Naive thymus-derived CD4-positive, alpha-beta T cell (primary cell): ENCODE results near the gene TLE1. TPM values are rescaled to one million over a fixed set of nuclear protein-coding genes. Genes with fewer than 3 reads are reported as not detected.

Experiments used
- ATAC-seq: fragments of 150-1000 bp; cut with Tn5 transposase; 2 replicates; pipeline ENCODE4 v1.10.0; 2021; ENCODE audit warnings: mild to moderate bottlenecking, moderate library complexity
- CTCF ChIA-PET: fragments of 350-600 bp; sonication (Branson Sonifier 250); formaldehyde crosslinking; loops from one replicate; lab custom pipeline; 2021; ENCODE audit warnings: antibody characterized with exemption; lab: Charles Lee
- POLR2A ChIA-PET: fragments of 350-600 bp; sonication (Branson Sonifier 250); formaldehyde crosslinking; loops from one replicate; lab custom pipeline; 2021; ENCODE audit warnings: antibody characterized with exemption, inconsistent platforms; lab: Charles Lee
- DNase-seq, 9 donors: peaks; one replicate each; pipeline versions ENCODE4 v3.0.0 to v3.0.0-alpha.2; 2020 to 2022; ENCODE audit warnings: mixed read lengths in 1 of 9
- H3K27ac ChIP-seq: one replicate; pipeline ENCODE4 v1.7.0; 2013; ENCODE audit warnings: mild to moderate bottlenecking, low read depth, low read length, moderate library complexity
- H3K27me3 ChIP-seq, 2 donors: one replicate each; pipeline ENCODE4 v1.7.0; 2013; ENCODE audit warnings: low read length in 2 of 2, mild to moderate bottlenecking in 2 of 2, moderate library complexity in 2 of 2; ENCODE audit not compliant: control insufficient read depth in 2 of 2, insufficient read depth in 2 of 2
- H3K36me3 ChIP-seq, 3 experiments: 1 replicate in 2 of 3; 2 replicates in 1 of 3; pipeline ENCODE4 v1.7.0; 2013; ENCODE audit warnings: low read length in 3 of 3, mild to moderate bottlenecking in 3 of 3, moderate library complexity in 1 of 3; ENCODE audit not compliant: insufficient read depth in 3 of 3, control insufficient read depth in 2 of 3
- H3K4me1 ChIP-seq, 2 donors: one replicate each; pipeline ENCODE4 v1.7.0; 2013; ENCODE audit warnings: low read length in 2 of 2, mild to moderate bottlenecking in 2 of 2, moderate library complexity in 1 of 2; ENCODE audit not compliant: control insufficient read depth in 2 of 2, insufficient read depth in 2 of 2
- H3K4me3 ChIP-seq: 2 replicates; pipeline ENCODE4 v1.7.0; 2013; ENCODE audit warnings: mild to moderate bottlenecking, low read length
- H3K9me3 ChIP-seq, 3 experiments: 1 replicate in 2 of 3; 2 replicates in 1 of 3; pipeline ENCODE4 v1.7.0; 2013; ENCODE audit warnings: low read length in 3 of 3; ENCODE audit not compliant: control insufficient read depth in 2 of 3
- H3K27ac Mint-ChIP-seq, 9 donors: one replicate each; pipeline ENCODE4 v1.8.0; 2020 to 2022; ENCODE audit warnings: mixed read lengths in 9 of 9, mild to moderate bottlenecking in 8 of 9, moderate library complexity in 5 of 9, inconsistent platforms in 2 of 9
- H3K27me3 Mint-ChIP-seq, 5 donors: one replicate each; pipeline ENCODE4 v1.8.0; 2021 to 2022; ENCODE audit warnings: mixed read lengths in 5 of 5, mild to moderate bottlenecking in 1 of 5
- H3K36me3 Mint-ChIP-seq, 5 donors: one replicate each; pipeline ENCODE4 v1.8.0; 2020 to 2022; ENCODE audit warnings: mixed read lengths in 5 of 5, mild to moderate bottlenecking in 3 of 5, inconsistent platforms in 1 of 5
- H3K4me1 Mint-ChIP-seq, 7 donors: one replicate each; pipeline ENCODE4 v1.8.0; 2020 to 2022; ENCODE audit warnings: mixed read lengths in 7 of 7, mild to moderate bottlenecking in 3 of 7, inconsistent platforms in 1 of 7
- H3K4me3 Mint-ChIP-seq, 10 donors: one replicate each; pipeline ENCODE4 v1.8.0; 2020 to 2022; ENCODE audit warnings: mild to moderate bottlenecking in 10 of 10, mixed read lengths in 10 of 10, moderate library complexity in 6 of 10, inconsistent platforms in 2 of 10
- H3K9me3 Mint-ChIP-seq, 11 donors: one replicate each; pipeline ENCODE4 v1.8.0; 2020 to 2022; ENCODE audit warnings: mixed read lengths in 11 of 11, mild to moderate bottlenecking in 4 of 11, inconsistent platforms in 1 of 11, moderate library complexity in 1 of 11
- intact Hi-C, 2 donors: fragments of 100-400 bp; cut with micrococcal nuclease; formaldehyde crosslinking; loops; one replicate each; pipeline ENCODE4 v1.15.1; 2023
- polyA plus RNA-seq, 2 donors: library from polyadenylated mRNA; unstranded; fragments of 300-500 nt; fragmentation: Illumina TruSeq; gene quantifications; one replicate each; pipeline ENCODE4 v1.2.3, GENCODE V29; 2021
- total RNA-seq, 6 experiments: library from RNA in 5 of 6; stranded (reverse) in 5 of 6; gene quantifications; 1 replicate in 5 of 6; 2 replicates in 1 of 6; pipeline ENCODE4 v1.2.3 and lab custom pipeline; 2021 to 2026

Gene TLE1
- total and polyA plus RNA-seq, 7 experiments from 2014 or later: 0.46 to 7.1 (median 2.0) TPM; not detected in 1

DNA sequence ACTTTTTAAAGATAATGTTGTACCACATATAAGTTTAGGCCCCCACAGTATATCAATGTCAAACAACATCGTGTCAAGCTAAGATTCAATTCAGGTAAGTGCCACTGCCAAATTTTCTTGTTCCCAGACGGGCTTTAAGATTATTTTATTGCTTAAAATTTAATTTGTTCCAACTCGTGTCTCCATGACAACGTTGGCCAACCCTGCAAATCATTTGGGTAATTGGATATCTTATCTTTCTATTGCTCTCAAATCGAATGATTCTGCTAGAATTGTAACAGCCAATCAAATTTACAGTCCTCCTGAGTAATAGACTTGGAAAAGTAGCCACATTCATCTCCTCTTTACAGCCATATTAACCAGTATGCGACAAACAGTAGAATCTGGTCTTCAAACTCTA, 19.5 kb downstream of the TLE1 start:
- no peak for DNase-seq
- Histone ChIP-seq H3K9me3 (no peaks in the 10 kb centered on the region), H3K4me1 (no peaks in the 10 kb centered on the region), H3K36me3 (no peaks in the 10 kb centered on the region), H3K27ac (no peak overlapping the region), H3K27me3 (no peaks in the 10 kb centered on the region), H3K4me3 (no peak overlapping the region)
- intact Hi-C loops: no loop called here
- Mint-ChIP-seq H3K4me3 (no peak overlapping the region), H3K27me3 (no peaks in the 10 kb centered on the region), H3K4me1 (no peaks in the 10 kb centered on the region), H3K36me3 (no peaks in the 10 kb centered on the region), H3K9me3 (peaks cover 0 to 1% (median 0%) of the 10 kb centered on the region in 11 donors), H3K27ac (no peak overlapping the region)
- ChIA-PET POLR2A (no interaction called here), CTCF (no interaction called here)
- no peak for ATAC-seq

DNA sequence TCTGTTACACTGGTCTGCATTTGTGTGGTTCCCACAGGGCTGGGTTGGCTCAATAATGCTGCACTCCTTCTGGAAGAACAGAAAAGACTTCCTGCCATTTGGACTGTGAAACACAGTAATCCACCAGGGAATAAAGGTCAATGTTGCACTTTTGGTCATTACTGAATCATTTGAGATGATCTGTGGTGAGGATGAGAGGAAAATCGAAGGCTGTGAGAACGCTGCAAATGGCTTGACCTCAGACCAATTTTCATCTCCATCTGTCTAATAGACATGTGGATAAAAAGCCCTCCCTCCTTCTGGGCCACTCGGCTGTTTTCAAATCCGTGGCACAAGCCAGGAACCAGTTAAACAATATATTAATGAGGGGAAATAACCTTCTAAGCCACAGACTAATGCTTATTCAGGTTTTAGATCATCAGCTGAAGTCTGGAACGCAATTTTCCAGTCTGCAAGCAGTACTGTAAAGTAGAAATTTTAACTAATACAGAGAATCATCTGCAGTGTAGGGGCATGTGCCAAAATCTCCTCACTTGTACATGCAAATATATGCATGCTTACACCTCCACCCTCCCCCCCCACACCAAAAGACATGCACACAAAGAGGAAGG, 20.2 kb downstream of the TLE1 start:
- ATAC-seq (no peak), DNase-seq (no peak)
- no peak overlapping the region for H3K4me3 Mint-ChIP-seq
- ChIA-PET POLR2A (no interaction called here), CTCF (no interaction called here)
- no peak overlapping the region for H3K4me3 ChIP-seq
- peaks cover 0 to 1% (median 0%) of the 10 kb centered on the region in 11 donors for H3K9me3 Mint-ChIP-seq
- H3K27me3 Mint-ChIP-seq: no peaks in the 10 kb centered on the region
- H3K36me3 Mint-ChIP-seq: no peaks in the 10 kb centered on the region
- no peaks in the 10 kb centered on the region for H3K9me3 ChIP-seq
- no peaks in the 10 kb centered on the region for H3K27me3 ChIP-seq
- H3K4me1 ChIP-seq: no peaks in the 10 kb centered on the region
- H3K36me3 ChIP-seq: no peaks in the 10 kb centered on the region
- H3K27ac ChIP-seq: no peak overlapping the region
- no peaks in the 10 kb centered on the region for H3K4me1 Mint-ChIP-seq
- intact Hi-C loops: no loop called here
- no peak overlapping the region for H3K27ac Mint-ChIP-seq

DNA sequence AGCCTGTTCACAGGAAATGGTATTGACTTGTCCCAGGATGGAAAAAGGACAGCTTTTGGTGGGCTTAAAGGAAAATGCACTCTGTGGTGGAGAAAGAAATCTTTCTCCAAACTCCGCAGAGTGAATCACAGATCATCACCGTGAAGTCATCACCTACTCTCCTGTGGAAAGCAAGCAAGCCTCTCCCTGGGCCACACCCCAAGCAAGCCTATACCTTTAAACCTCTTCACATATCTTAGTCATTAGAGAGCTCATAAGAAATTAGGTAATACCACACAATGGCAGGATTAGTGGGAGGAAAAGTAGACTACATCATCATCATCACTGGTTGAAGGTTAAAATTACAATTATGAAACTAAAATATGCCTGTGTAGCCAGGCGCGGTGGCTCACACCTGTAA, 23.2 kb downstream of the TLE1 start:
- H3K4me3 Mint-ChIP-seq: no peak overlapping the region

DNA sequence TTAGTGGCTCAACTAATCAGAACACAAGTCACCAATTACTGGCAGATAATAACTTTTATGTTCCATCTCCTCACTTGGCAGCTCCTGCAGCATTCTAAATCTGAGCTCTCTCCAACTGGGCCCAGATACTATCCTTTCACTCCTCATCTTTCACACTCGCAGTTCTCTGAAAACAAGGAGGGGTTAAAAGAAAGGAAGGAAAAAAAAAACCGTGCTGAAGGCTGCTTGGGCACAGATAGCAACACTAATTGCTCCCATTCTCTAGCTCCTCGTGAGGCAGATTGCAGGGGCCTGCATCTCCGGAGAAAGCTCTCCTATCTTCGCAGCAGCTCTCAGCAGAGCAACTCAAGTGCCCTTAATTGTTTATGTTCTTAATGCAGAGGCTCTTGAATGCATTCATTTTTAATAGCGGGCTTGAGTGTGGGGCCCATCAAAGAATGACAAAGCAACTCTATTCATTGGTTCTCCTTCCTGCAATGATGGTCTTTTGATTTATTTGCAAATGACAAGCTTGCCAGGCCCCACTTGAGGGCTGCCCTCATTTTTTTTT, 23.9 kb downstream of the TLE1 start:
- Mint-ChIP-seq H3K4me3 (no peak overlapping the region), H3K9me3 (peaks cover 0 to 1% (median 0%) of the 10 kb centered on the region in 11 donors), H3K27ac (no peak overlapping the region), H3K36me3 (no peaks in the 10 kb centered on the region), H3K27me3 (no peaks in the 10 kb centered on the region), H3K4me1 (no peaks in the 10 kb centered on the region)
- Histone ChIP-seq H3K9me3 (no peaks in the 10 kb centered on the region), H3K4me3 (no peak overlapping the region), H3K27me3 (no peaks in the 10 kb centered on the region), H3K36me3 (no peaks in the 10 kb centered on the region), H3K27ac (no peak overlapping the region), H3K4me1 (no peaks in the 10 kb centered on the region)
- intact Hi-C loops: no loop called here
- POLR2A ChIA-PET: no interaction called here
- DNase-seq (no peak), ATAC-seq (no peak)
- CTCF ChIA-PET: no interaction called here

More for the DNA sequence above, 23.2 kb downstream of the TLE1 start:
- intact Hi-C loops: no loop called here
- Histone ChIP-seq H3K4me3 (no peak overlapping the region), H3K27ac (no peak overlapping the region), H3K4me1 (no peaks in the 10 kb centered on the region), H3K36me3 (no peaks in the 10 kb centered on the region), H3K9me3 (no peaks in the 10 kb centered on the region), H3K27me3 (no peaks in the 10 kb centered on the region)
- ATAC-seq (no peak), DNase-seq (no peak)
- ChIA-PET POLR2A (no interaction called here), CTCF (no interaction called here)
- Mint-ChIP-seq H3K36me3 (no peaks in the 10 kb centered on the region), H3K4me1 (no peaks in the 10 kb centered on the region), H3K27ac (no peak overlapping the region), H3K9me3 (peaks cover 0 to 1% (median 0%) of the 10 kb centered on the region in 11 donors), H3K27me3 (no peaks in the 10 kb centered on the region)

DNA sequence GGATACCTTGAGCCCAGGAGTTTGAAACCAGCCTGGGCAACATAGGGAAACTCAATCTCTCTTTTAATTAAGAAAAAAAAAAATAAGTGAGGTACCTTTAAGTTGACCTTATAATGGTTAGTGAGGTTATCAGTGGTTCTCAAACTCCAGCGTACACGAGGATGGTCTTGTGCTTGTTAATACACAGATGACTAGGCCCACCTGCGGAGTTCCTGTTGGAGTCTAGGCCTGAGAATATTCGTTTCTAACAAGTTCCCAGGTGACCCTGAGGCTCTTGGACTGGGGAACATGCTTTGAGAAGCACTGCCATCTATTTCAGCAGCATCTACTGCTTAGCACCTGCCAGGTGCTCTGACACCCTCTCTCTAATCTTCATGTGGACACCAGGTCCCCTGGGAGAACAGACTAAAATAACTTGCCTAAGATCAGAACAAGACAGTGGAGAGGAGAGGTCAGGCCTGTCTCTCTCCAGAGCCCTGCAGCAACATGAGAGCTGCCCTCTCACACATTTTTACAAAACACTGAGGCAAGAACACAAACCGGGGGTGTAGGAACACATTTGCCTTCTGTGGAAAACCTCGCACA, 24.6 kb downstream of the TLE1 start:
- Histone ChIP-seq H3K9me3 (no peaks in the 10 kb centered on the region), H3K27ac (no peak overlapping the region), H3K27me3 (no peaks in the 10 kb centered on the region), H3K36me3 (no peaks in the 10 kb centered on the region), H3K4me3 (no peak overlapping the region), H3K4me1 (no peaks in the 10 kb centered on the region)
- Mint-ChIP-seq H3K27me3 (peaks cover 0 to 3% (median 0%) of the 10 kb centered on the region in 5 donors), H3K9me3 (peaks cover 0 to 1% (median 0%) of the 10 kb centered on the region in 11 donors), H3K27ac (no peak overlapping the region), H3K36me3 (no peaks in the 10 kb centered on the region), H3K4me3 (no peak overlapping the region), H3K4me1 (no peaks in the 10 kb centered on the region)
- CTCF ChIA-PET: no interaction called here
- POLR2A ChIA-PET: no interaction called here
- intact Hi-C loops: no loop called here
- DNase-seq (no peak), ATAC-seq (no peak)

DNA sequence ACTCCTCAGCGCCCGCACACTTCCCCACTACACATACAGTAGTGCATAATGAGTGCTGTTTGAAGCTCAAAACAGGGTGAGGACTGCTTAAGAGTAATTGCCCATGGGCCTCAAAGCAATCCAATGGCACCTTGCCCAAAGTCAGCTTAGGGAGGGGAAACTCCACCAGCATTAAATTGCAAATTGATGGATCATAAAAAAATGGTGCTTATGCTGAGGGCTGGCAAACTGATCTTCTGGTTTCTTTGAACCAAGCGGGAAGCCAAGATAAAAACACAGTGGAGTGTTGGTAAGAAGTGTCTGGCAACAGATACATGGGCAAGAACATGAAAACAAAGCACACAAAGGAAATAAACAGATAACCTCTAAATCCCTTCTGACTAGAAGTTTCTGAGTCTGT, 28.0 kb downstream of the TLE1 start:
- no peak overlapping the region for H3K27ac ChIP-seq
- H3K36me3 ChIP-seq: no peaks in the 10 kb centered on the region
- H3K27me3 ChIP-seq: no peaks in the 10 kb centered on the region
- Mint-ChIP-seq H3K4me3 (no peak overlapping the region), H3K9me3 (no peaks in the 10 kb centered on the region), H3K36me3 (no peaks in the 10 kb centered on the region), H3K4me1 (peaks cover 0 to 9% (median 2%) of the 10 kb centered on the region in 7 donors), H3K27me3 (peaks cover 0 to 4% (median 0%) of the 10 kb centered on the region in 5 donors), H3K27ac (no peak overlapping the region)
- DNase-seq: no peak
- H3K4me3 ChIP-seq: no peak overlapping the region
- no peaks in the 10 kb centered on the region for H3K9me3 ChIP-seq
- intact Hi-C loops: no loop called here
- CTCF ChIA-PET: no interaction called here
- no peak for ATAC-seq
- H3K4me1 ChIP-seq: no peaks in the 10 kb centered on the region
- POLR2A ChIA-PET: interaction anchor here (0.6 kb wide), 1 partner anchor 42 kb away, joined by 3 read pairs; no protein-coding TSS in a partner anchor
